IMR-90 (cell line): ENCODE measurements around the gene EXPH5. TPM values are rescaled to one million over a fixed set of nuclear protein-coding genes. Genes with fewer than 3 reads are reported as not detected.

Experiments used
- ATAC-seq: fragments of 200-7000 bp; cut with Tn5 transposase; 2 replicates; pipeline ENCODE4 v1.9.1; 2020; ENCODE audit warnings: low read depth, mild to moderate bottlenecking, moderate library complexity
- BruUV-seq: library from RNA; stranded (reverse); fragments of 400-500 nt; replicated peaks from 2 replicates; lab custom pipeline; 2021; lab: Mats Ljungman, UMichigan
- CTCF ChIA-PET: fragments of 300-600 bp; formaldehyde crosslinking; extraction: SDS; loops from one replicate; lab custom pipeline; 2021; ENCODE audit warnings: antibody characterized with exemption; lab: Yijun Ruan, JAX
- POLR2A ChIA-PET: fragments of 300-600 bp; sonication (Branson Sonifier 250); formaldehyde crosslinking; loops from one replicate; lab custom pipeline; 2022; ENCODE audit warnings: antibody characterized with exemption; ENCODE audit not compliant: unreplicated experiment; lab: Charles Lee
- DNase-seq: peaks from one replicate; pipeline ENCODE4 v3.0.0; 2013
- H2AFZ ChIP-seq: replicated peaks from 2 replicates; pipeline ENCODE3; 2013; ENCODE audit warnings: low read length, mild to moderate bottlenecking; ENCODE audit not compliant: poor library complexity
- H2AK5ac ChIP-seq: 2 replicates; pipeline ENCODE4 v1.6.1; 2013; ENCODE audit warnings: low read depth, low read length, inconsistent platforms
- H2AK9ac ChIP-seq: replicated peaks from 2 replicates; pipeline ENCODE3; 2013; ENCODE audit warnings: mild to moderate bottlenecking, low read depth, low read length, moderate library complexity; ENCODE audit not compliant: poor library complexity
- H2BK120ac ChIP-seq: 2 replicates; pipeline ENCODE4 v1.6.1; 2013; ENCODE audit warnings: low read depth, low read length, inconsistent platforms
- H2BK15ac ChIP-seq: 3 replicates; pipeline ENCODE4 v1.6.1; 2013; ENCODE audit warnings: low read depth, low read length, inconsistent platforms
- H2BK20ac ChIP-seq: 2 replicates; pipeline ENCODE4 v1.6.1; 2013; ENCODE audit warnings: low read depth, mild to moderate bottlenecking, inconsistent platforms, low read length, moderate library complexity
- H2BK5ac ChIP-seq: 2 replicates; pipeline ENCODE4 v1.6.1; 2013; ENCODE audit warnings: mild to moderate bottlenecking, low read depth, low read length, inconsistent platforms; ENCODE audit not compliant: poor library complexity, severe bottlenecking
- H3K14ac ChIP-seq: replicated peaks from 2 replicates; pipeline ENCODE4 v1.6.1; 2013; ENCODE audit warnings: low read depth, low read length, inconsistent platforms
- H3K18ac ChIP-seq: 2 replicates; pipeline ENCODE4 v1.6.1; 2013; ENCODE audit warnings: low read depth, low read length, control low read depth
- H3K23ac ChIP-seq: 2 replicates; pipeline ENCODE4 v1.6.1; 2013; ENCODE audit warnings: low read depth, low read length, inconsistent platforms
- H3K27ac ChIP-seq: 2 replicates; pipeline ENCODE4 v1.5.1; 2013; ENCODE audit warnings: mild to moderate bottlenecking, control low read depth, low read length; ENCODE audit not compliant: insufficient read depth
- H3K27me3 ChIP-seq: 2 replicates; pipeline ENCODE4 v1.6.1; 2013; ENCODE audit warnings: low read length; ENCODE audit not compliant: control insufficient read depth, insufficient read depth
- H3K36me3 ChIP-seq: 2 replicates; pipeline ENCODE4 v1.6.1; 2013; ENCODE audit warnings: low read length, mixed read lengths; ENCODE audit not compliant: control insufficient read depth, insufficient read depth
- H3K4ac ChIP-seq: 2 replicates; pipeline ENCODE4 v1.6.1; 2013; ENCODE audit warnings: low read depth, low read length, inconsistent platforms
- H3K4me1 ChIP-seq: 2 replicates; pipeline ENCODE4 v1.6.1; 2013; ENCODE audit warnings: low read length, mixed read lengths; ENCODE audit not compliant: control insufficient read depth, insufficient read depth
- H3K4me2 ChIP-seq: 2 replicates; pipeline ENCODE4 v1.6.1; 2013; ENCODE audit warnings: low read depth, mild to moderate bottlenecking, control low read depth, low read length, moderate library complexity
- H3K4me3 ChIP-seq: 2 replicates; pipeline ENCODE4 v1.5.1; 2013; ENCODE audit warnings: low read depth, mild to moderate bottlenecking, control low read depth, low read length, moderate library complexity; ENCODE audit not compliant: insufficient read depth
- H3K56ac ChIP-seq: 2 replicates; pipeline ENCODE4 v1.6.1; 2013; ENCODE audit warnings: low read length, inconsistent platforms; ENCODE audit not compliant: insufficient read depth; ENCODE audit errors: extremely low read depth
- H3K79me1 ChIP-seq, 2 experiments: 2 replicates each; pipeline ENCODE4 v1.6.1; 2013; ENCODE audit warnings: low read length in 2 of 2, inconsistent platforms in 1 of 2, low read depth in 1 of 2
- H3K9ac ChIP-seq: 2 replicates; pipeline ENCODE4 v1.6.1; 2013; ENCODE audit warnings: low read depth, low read length, control low read depth
- H3K9me1 ChIP-seq: 2 replicates; pipeline ENCODE4 v1.6.1; 2013; ENCODE audit warnings: low read length, inconsistent platforms; ENCODE audit not compliant: insufficient read depth
- H3K9me3 ChIP-seq: 2 replicates; pipeline ENCODE4 v1.6.1; 2013; ENCODE audit warnings: low read length; ENCODE audit not compliant: control insufficient read depth, insufficient read depth
- H4K20me1 ChIP-seq: 2 replicates; pipeline ENCODE4 v1.6.1; 2013; ENCODE audit warnings: low read length, inconsistent platforms; ENCODE audit not compliant: insufficient read depth
- H4K5ac ChIP-seq: 2 replicates; pipeline ENCODE4 v1.6.1; 2013; ENCODE audit warnings: mild to moderate bottlenecking, low read depth, low read length, control low read depth
- H4K8ac ChIP-seq, 2 experiments: 2 replicates each; pipeline ENCODE4 v1.6.1; 2013; ENCODE audit warnings: low read depth in 2 of 2, low read length in 2 of 2, control low read depth in 1 of 2, inconsistent platforms in 1 of 2
- H4K91ac ChIP-seq: 2 replicates; pipeline ENCODE4 v1.6.1; 2013; ENCODE audit warnings: low read depth, low read length, inconsistent platforms; ENCODE audit not compliant: insufficient read depth
- CEBPB ChIP-seq: IDR thresholded peaks from 2 replicates; pipeline ENCODE4 v1.6.1; 2012; ENCODE audit warnings: low read depth, low read length, improper control_type of control experiment
- CHD1 ChIP-seq: IDR thresholded peaks from 2 replicates; pipeline ENCODE4 v1.6.1; 2012; ENCODE audit warnings: low read depth, low read length, improper control_type of control experiment
- FOS ChIP-seq: fragments of 150-350 bp; IDR thresholded peaks from 2 replicates; pipeline ENCODE4 v1.6.1; 2016; ENCODE audit warnings: low read depth, low read length
- MAZ ChIP-seq: IDR thresholded peaks from 2 replicates; pipeline ENCODE4 v1.6.1; 2012; ENCODE audit warnings: low read depth, mild to moderate bottlenecking, low read length, improper control_type of control experiment, moderate library complexity, borderline replicate concordance
- MXI1 ChIP-seq: IDR thresholded peaks from 2 replicates; pipeline ENCODE4 v1.6.1; 2012; ENCODE audit warnings: low read depth, mild to moderate bottlenecking, low read length, moderate library complexity, borderline replicate concordance
- NFE2L2 ChIP-seq: fragments of 150-350 bp; IDR thresholded peaks from 2 replicates; pipeline ENCODE4 v1.6.1; 2016; ENCODE audit warnings: low read depth, mild to moderate bottlenecking, low read length
- POLR2A ChIP-seq: IDR thresholded peaks from 2 replicates; pipeline ENCODE4 v1.6.1; 2012; ENCODE audit warnings: mild to moderate bottlenecking, low read depth, low read length
- RAD21 ChIP-seq: IDR thresholded peaks from 2 replicates; pipeline ENCODE4 v1.6.1; 2012; ENCODE audit warnings: low read length, improper control_type of control experiment
- RCOR1 ChIP-seq: IDR thresholded peaks from 2 replicates; pipeline ENCODE4 v1.6.1; 2012; ENCODE audit warnings: mild to moderate bottlenecking, low read length, improper control_type of control experiment; ENCODE audit not compliant: insufficient replicate concordance
- RFX5 ChIP-seq: IDR thresholded peaks from 2 replicates; pipeline ENCODE4 v1.8.0; 2012; ENCODE audit warnings: low read depth, mild to moderate bottlenecking, low read length, moderate library complexity
- SMC3 ChIP-seq: fragments of 150-350 bp; IDR thresholded peaks from 2 replicates; pipeline ENCODE4 v1.6.1; 2016; ENCODE audit warnings: low read depth, mild to moderate bottlenecking, antibody characterized with exemption, low read length, moderate library complexity
- WGBS, 2 experiments: methylation state at CpG; one replicate each; pipeline versions ENCODE4 v1.1.5 to v1.1.7; 2013; ENCODE audit warnings: missing lambda C conversion rate in 2 of 2; ENCODE audit not compliant: insufficient read length in 1 of 2; ENCODE audit errors: extremely low coverage in 2 of 2; 5-methylcytosine and 5-hydroxymethylcytosine counted together
- dilution Hi-C: fragments of 300-500 bp; cut with HindIII; formaldehyde crosslinking; loops from one replicate; pipeline ENCODE4 v1.14.3; 2018; ENCODE audit warnings: low sequenced_read_pairs; ENCODE audit not compliant: unreplicated experiment
- in situ Hi-C: fragments of 300-500 bp; cut with MboI; formaldehyde crosslinking; loops from 3 replicates; pipeline ENCODE4 v1.14.3; 2019; ENCODE audit warnings: low sequenced_read_pairs, inconsistent platforms, mixed read lengths
- intact Hi-C: fragments of 100-400 bp; cut with micrococcal nuclease; formaldehyde crosslinking; loops from 2 replicates; pipeline ENCODE4 v1.10.0; 2022
- polyA plus RNA-seq, 3 experiments: library from polyadenylated mRNA; depleted of rRNA; stranded (reverse); fragments of >200 nt; gene quantifications; 2 replicates each; pipeline ENCODE4 v1.2.3, GENCODE V29; 2012; ENCODE audit warnings: low replicate concordance in 1 of 3
- total RNA-seq: library from RNA; depleted of rRNA; stranded (reverse); fragments of >200 nt; gene quantifications from 2 replicates; pipeline ENCODE4 v1.2.3, GENCODE V29; 2012
- TF ChIP-seq, protein P1 (sequence below): conservative IDR thresholded peaks from 2 replicates; pipeline ENCODE4 v1.5.1; 2012; ENCODE audit warnings: mild to moderate bottlenecking, low read depth, low read length, improper control_type of control experiment
- TF ChIP-seq, protein P2 (sequence below): fragments of 150-350 bp; IDR thresholded peaks from 2 replicates; pipeline ENCODE4 v1.6.1; 2017; ENCODE audit warnings: mild to moderate bottlenecking, antibody characterized with exemption, low read length, low read depth
- TF ChIP-seq, protein P3 (sequence below): fragments of 150-350 bp; IDR thresholded peaks from 2 replicates; pipeline ENCODE4 v1.6.1; 2016; ENCODE audit warnings: low read depth, mild to moderate bottlenecking, low read length, moderate library complexity, borderline replicate concordance

The EXPH5 gene
- total and polyA plus RNA-seq, 2 of the 4 experiments (the other 2 are of a cell fraction), result 0.05 to 0.72 TPM

DNA sequence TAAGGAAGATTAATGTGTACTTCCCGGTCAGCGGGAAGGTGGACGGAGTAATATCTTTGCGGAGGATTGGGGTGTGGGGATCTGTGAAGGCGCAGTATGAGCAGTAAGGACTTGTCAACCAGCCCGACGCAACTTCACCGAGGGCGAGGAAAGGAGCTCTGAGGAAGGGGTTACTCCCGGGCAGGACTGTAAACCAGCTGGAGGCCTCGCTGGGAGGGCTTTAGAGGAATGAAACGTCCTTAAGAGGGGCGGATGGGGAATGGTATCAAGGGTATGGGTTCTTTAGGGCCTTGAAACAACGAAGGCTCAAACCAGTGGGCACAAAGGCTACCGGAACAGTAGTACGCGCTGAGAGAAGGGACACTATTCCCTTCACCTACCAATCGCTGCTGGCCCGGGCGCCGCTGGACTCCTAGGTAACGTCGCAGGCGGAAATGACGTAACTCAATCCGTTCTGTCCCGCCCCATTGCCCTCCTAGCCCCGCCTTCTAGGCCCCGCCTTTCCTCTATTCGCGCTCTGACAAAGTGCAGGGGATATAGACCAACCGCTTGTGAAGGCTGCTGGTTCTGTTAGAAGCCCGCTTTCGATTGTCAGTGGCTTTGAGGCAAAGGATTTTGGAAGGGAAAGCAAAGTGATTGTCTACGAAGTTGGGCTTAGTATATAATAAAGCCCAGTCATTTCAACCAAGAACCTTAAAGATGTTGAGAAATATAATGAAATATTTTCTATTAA, 126.3 kb downstream of the EXPH5 start, which contains the start of gene C11orf65:
Gene C11orf65 (minus strand): TSS at position 439 of the 733 bp plus-strand sequence. CDS start 5,970 bp downstream, outside the sequence.
- peak within 1 kb of the TSS; percentile 89 for H3K56ac ChIP-seq
- in situ Hi-C loops, result no loop called here
- POLR2A ChIA-PET, result no interaction called here
- no peak for TF ChIP-seq MXI1
- 0 out of 2 replicates have a peak, but pooled peaks have one; percentile 15 for TF ChIP-seq FOS
- TF ChIP-seq, protein P1, sequence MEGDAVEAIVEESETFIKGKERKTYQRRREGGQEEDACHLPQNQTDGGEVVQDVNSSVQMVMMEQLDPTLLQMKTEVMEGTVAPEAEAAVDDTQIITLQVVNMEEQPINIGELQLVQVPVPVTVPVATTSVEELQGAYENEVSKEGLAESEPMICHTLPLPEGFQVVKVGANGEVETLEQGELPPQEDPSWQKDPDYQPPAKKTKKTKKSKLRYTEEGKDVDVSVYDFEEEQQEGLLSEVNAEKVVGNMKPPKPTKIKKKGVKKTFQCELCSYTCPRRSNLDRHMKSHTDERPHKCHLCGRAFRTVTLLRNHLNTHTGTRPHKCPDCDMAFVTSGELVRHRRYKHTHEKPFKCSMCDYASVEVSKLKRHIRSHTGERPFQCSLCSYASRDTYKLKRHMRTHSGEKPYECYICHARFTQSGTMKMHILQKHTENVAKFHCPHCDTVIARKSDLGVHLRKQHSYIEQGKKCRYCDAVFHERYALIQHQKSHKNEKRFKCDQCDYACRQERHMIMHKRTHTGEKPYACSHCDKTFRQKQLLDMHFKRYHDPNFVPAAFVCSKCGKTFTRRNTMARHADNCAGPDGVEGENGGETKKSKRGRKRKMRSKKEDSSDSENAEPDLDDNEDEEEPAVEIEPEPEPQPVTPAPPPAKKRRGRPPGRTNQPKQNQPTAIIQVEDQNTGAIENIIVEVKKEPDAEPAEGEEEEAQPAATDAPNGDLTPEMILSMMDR, result no peak
- peak; percentile 95 for TF ChIP-seq POLR2A
- TF ChIP-seq RAD21, result no peak; the same call in none of the 2 replicates
- TF ChIP-seq CHD1, result 0 out of 2 replicates have a peak, but pooled peaks have one; percentile 34
- TF ChIP-seq, protein P2, sequence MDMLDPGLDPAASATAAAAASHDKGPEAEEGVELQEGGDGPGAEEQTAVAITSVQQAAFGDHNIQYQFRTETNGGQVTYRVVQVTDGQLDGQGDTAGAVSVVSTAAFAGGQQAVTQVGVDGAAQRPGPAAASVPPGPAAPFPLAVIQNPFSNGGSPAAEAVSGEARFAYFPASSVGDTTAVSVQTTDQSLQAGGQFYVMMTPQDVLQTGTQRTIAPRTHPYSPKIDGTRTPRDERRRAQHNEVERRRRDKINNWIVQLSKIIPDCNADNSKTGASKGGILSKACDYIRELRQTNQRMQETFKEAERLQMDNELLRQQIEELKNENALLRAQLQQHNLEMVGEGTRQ, result 0 out of 2 replicates have a peak, but pooled peaks have one; percentile 11
- TF ChIP-seq, protein P3, sequence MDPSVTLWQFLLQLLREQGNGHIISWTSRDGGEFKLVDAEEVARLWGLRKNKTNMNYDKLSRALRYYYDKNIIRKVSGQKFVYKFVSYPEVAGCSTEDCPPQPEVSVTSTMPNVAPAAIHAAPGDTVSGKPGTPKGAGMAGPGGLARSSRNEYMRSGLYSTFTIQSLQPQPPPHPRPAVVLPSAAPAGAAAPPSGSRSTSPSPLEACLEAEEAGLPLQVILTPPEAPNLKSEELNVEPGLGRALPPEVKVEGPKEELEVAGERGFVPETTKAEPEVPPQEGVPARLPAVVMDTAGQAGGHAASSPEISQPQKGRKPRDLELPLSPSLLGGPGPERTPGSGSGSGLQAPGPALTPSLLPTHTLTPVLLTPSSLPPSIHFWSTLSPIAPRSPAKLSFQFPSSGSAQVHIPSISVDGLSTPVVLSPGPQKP, result no peak
- no peak for TF ChIP-seq RFX5
- peak; percentile 76 for TF ChIP-seq CEBPB
- no peak for TF ChIP-seq SMC3
- TF ChIP-seq NFE2L2, result no peak
- TF ChIP-seq RCOR1, result no peak
- TF ChIP-seq MAZ, result peak; percentile 73; the same call in 1 of the 2 replicates

More for the DNA sequence above, 126.3 kb downstream of the EXPH5 start, which contains the start of gene C11orf65:
- Histone ChIP-seq H2AK5ac (peak within 1 kb of the TSS; percentile 41; the same call in 1 of the 2 replicates), H3K23ac (peak within 1 kb of the TSS; percentile 91), H3K9ac (peak within 1 kb of the TSS; percentile 97), H3K4ac (peak within 1 kb of the TSS; percentile 93), H3K4me3 (peak within 1 kb of the TSS; percentile 83), H3K36me3 (no peaks in the 10 kb centered on the region), H3K9me3 (no peaks in the 10 kb centered on the region), H3K4me1 (peaks cover 2% of the 10 kb centered on the region; the same call in 1 of the 2 replicates), H2BK20ac (no peak within 1 kb of the TSS), H3K4me2 (peak within 1 kb of the TSS; percentile 84), H3K14ac (peak within 1 kb of the TSS; percentile 95), H4K91ac (peak within 1 kb of the TSS; percentile 87), H2AFZ (peak within 1 kb of the TSS; percentile 90), H2BK120ac (peak within 1 kb of the TSS; percentile 58), H3K18ac (peak within 1 kb of the TSS; percentile 81), H2BK5ac (peak within 1 kb of the TSS; percentile 84), H2AK9ac (peak within 1 kb of the TSS; percentile 86), H3K79me1 (no peaks in the 10 kb centered on the region), H3K27me3 (no peaks in the 10 kb centered on the region), H3K27ac (peak within 1 kb of the TSS; percentile 95), H4K5ac (peak within 1 kb of the TSS; percentile 98), H3K9me1 (no peaks in the 10 kb centered on the region), H2BK15ac (peak within 1 kb of the TSS; percentile 6; the same call in 1 of the 3 replicates), H4K8ac (peak within 1 kb of the TSS; percentile 91 to 93), H4K20me1 (no peaks in the 10 kb centered on the region)
- TSS peak; percentile 96 for BruUV-seq
- 0% methylated on average over 3 of the region's 35 CpGs; no CpG with 5 or more reads in 1 of the 2 experiments for WGBS, 2 experiments
- intact Hi-C loops (loop anchor here (5.0 to 10.0 kb wide), 3 partner anchors 100 to 242 kb away; partner anchors contain the start of genes ATM and NPAT), dilution Hi-C loops (no loop called here)
- peak; percentile 99 for ATAC-seq
- CTCF ChIA-PET, result no interaction called here
- DNase-seq, result peak; percentile 96
